ENCODE measurements around the gene PRRG4.
"Not testable (repeated sequence)": the region's sequence is repeated elsewhere in the genome, so short reads cannot be mapped to it uniquely, and the experiment has no call there.

PRRG4 gene

DNA sequence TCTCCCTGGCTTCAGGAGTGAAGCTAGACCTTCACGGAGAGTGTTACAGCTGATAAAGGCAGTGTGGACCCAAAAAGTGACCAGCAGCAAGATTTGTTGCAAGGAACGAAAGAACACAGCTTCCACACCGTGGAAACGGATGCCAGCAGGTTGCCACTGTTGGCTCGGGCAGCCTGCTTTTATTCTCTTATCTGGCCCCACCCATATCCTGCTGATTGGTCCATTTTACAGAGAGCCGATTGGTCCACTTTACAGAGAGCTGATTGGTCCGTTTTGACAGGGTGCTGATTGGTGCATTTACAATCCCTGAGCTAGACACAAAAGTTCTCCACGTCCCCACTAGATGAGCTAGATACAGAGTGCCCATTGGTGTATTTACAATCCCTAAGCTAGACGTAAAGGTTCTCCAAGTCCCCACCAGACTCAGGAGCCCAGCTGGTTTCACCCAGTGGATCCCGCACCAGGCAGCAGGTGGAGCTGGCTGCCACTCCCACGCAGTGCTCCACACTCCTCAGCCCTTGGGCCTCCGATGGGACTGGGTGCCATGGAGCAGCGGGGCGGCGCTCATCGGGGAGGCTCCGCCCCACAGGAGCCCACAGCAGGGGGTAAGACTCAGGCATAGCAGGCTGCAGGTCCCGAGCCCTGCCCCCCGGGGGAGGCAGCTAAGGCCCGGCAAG lies 58.1 kb downstream of the PRRG4 start:
- not testable (repeated sequence) for DNase-seq

GRCh38 chr11:32888384-32888710 lies 58.6 kb downstream of the PRRG4 start:
- DNase-seq, result not testable (repeated sequence)

GRCh38 chr11:32888805-32889204 lies 59.1 kb downstream of the PRRG4 start:
- no peak for DNase-seq

DNA sequence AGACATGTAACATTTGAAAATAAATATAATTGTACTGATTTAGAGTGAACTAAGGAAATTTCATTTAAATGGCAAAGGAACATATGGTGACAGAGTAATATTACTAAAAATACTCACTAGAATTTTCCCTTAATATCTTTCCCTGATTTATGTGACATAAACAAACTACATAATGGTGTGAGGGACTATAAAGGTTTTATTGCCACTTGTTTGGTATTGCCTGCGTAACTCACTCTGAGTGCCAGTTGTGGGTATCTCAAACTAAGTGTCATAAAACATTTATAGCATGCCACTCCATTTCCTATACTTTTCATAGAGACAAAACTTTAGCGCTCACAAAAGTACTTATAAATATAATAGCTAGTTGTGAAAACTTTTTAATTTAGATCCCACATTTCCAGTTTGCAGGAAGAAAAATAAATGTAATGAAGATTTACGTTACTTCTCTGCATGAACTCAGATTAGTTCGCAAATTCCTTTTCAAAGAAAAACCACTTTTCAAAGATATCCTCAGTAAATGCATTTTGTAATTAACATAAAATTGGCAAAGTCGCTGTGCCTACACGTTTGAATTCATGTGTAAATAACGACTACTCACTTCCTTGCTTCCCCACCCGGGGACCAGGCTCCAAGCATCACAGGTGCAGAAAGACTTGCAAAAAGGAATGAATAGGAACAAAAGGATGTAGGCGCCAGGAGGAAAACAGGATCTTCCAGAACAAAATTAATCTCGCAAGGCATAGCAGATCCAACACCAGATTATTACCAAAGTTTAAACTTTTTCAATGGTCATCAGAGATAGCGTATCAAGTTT lies 61.3 kb downstream of the PRRG4 start:
- no peak for DNase-seq

DNA sequence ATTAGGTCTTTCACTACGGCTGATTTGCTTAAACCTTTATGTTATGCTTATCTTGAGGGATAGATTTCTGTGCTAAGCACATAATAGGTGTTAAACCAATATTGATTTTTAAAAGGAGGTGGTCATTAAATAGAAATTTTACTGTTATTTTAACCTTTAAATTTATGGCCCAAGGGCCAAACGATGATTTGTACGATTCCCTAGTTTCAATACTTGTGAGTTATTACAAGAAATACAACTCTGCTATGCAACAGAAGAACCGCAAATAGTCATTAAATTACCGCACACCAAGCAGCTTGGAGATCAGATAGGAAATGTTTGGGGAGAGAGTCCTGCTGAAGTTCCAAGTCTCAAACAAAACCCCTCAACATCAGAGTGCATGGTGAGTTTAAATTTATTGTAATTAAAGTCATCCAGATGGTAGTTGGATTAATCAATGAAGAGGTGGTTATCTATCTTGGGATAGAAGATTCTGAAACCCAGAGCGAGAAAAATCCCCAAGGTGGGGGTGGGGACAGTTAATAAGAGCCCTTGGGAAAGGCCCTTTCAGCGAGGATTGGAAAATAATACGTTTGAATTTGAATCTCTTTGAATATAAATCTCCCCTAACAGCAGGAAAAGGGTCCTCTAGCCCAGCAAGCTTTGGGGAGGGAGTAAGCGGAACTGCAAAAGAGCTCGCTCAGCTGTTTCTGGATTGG lies 62.1 kb downstream of the PRRG4 start:
- no peak for DNase-seq

GRCh38 chr11:32892355-32893092 lies 62.8 kb downstream of the PRRG4 start, which contains the start of gene QSER1:
Gene QSER1 (plus strand): TSS chr11:32892811. CDS start chr11:32893126, 315 bp downstream.
- DNase-seq, result peak; percentile 63

DNA sequence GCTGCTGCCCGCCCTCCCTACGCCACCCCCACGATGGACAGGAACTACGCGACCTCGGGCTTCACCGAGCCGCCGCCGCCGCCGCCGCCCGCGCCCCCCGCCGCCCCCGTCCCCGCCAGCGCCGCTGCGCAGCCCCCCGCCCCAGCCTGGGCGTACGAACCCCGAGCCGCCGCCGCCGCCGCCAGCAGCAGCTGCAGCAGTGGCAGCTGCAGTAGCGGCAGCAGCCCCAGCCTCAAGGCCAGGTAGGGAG lies 63.3 kb downstream of the PRRG4 start:
- DNase-seq, result no peak

GRCh38 chr11:32893343-32894148 lies 63.8 kb downstream of the PRRG4 start:
- DNase-seq, result peak; percentile 46

GRCh38 chr11:32894149-32894827 lies 64.6 kb downstream of the PRRG4 start:
- no peak for DNase-seq

- DNase-seq, result no peak
These were observed 65.2 kb downstream of the PRRG4 start for GRCh38 chr11:32894921-32895320.

- DNase-seq, result no peak
These were observed 65.7 kb downstream of the PRRG4 start for GRCh38 chr11:32895471-32895870.

DNA sequence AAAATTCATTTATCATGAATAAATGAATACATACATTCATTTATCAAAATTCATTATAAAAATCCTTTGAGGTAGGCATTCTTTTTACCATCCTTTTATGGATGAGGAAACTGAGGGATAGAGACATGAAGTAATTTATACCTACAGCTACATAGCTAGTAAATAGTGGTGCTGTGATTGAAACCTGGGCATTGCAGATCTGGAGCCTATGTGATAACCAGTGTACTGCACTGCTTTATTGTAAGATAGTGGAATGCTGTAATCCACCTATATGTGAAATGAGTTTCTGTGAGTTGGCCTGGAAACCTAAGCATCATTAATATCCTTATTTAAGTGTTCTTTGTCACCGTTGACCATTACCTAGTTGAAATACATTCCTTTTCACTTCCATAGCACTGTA lies 67.4 kb downstream of the PRRG4 start:
- no peak for DNase-seq

- no peak for DNase-seq
These were observed 69.7 kb downstream of the PRRG4 start for GRCh38 chr11:32899438-32899837.

DNA sequence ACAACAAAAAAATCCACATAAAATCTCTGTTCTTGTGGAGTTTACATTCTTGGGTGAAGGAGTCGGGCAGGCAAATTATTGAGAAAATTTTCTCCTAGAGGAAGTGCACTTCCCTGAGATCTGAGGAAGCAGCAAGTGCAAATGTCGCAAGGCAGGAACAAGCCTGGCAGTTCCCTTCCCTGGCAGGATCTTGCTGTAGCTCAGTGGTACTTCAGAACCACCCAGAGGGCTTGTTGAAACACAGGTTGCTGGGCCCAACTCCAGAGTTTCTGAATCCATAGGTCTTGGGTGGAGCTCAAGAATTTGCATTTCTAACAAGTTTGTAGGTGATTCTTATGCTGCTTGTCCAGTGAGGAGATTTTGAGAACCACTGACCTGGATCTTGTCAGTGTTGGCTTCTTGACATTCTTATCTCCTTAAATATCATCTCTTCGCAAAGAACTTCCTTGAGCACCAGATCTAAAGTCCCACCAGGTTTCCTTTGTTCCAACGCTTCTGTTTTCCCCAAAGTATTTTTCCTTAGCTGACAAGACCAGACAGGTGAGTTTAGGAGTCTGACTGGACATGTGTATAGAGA lies 72.5 kb downstream of the PRRG4 start:
- DNase-seq, result no peak

GRCh38 chr11:32905028-32905667 lies 75.4 kb downstream of the PRRG4 start:
- DNase-seq, result no peak
